WTC11 (cell line): ENCODE results near the gene METTL9.

ENCODE experiments used
- TP53 ChIP-seq: sonication (generic); formaldehyde crosslinking; IDR thresholded peaks from 2 replicates; pipeline ENCODE4 v1.8.1; 2023; ENCODE audit warnings: mild to moderate bottlenecking, missing genetic modification reagents
- ZNF232 ChIP-seq: sonication (generic); formaldehyde crosslinking; IDR thresholded peaks from 2 replicates; pipeline ENCODE4 v1.8.0; 2022; ENCODE audit warnings: mild to moderate bottlenecking, missing genetic modification reagents
- TF ChIP-seq, protein P1 (sequence below): sonication (generic); formaldehyde crosslinking; IDR thresholded peaks from 2 replicates; pipeline ENCODE4 v1.8.1; 2022; ENCODE audit warnings: mild to moderate bottlenecking, moderate library complexity, missing genetic modification reagents

DNA sequence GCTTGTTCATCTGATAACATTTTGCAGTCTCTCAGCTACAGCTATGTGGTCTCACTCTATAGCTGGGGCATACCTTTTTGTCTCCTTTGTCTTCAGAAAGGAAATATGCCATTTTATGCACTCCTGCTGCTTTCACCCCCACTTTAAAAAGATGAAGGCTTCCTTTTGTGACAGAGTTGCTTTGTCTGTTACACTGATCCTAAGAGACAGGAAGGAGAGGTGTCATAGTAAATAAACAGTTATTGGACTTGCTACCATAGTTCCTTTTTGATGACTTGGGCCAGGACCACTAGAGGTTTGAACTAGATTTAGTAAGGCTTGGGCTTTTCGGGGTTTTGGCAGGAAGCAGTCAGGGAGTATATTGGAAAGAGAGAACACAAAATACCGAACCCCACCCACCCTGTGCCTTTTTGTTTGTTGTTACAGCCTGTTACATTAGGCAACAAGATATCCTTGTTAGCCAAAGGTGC, 1.8 kb upstream of the METTL9 start:
- no peak for TF ChIP-seq ZNF232 (CRISPR knock-in tag)
- TF ChIP-seq, protein P1, sequence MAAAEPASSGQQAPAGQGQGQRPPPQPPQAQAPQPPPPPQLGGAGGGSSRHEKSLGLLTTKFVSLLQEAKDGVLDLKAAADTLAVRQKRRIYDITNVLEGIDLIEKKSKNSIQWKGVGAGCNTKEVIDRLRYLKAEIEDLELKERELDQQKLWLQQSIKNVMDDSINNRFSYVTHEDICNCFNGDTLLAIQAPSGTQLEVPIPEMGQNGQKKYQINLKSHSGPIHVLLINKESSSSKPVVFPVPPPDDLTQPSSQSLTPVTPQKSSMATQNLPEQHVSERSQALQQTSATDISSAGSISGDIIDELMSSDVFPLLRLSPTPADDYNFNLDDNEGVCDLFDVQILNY (CRISPR knock-in tag): no peak
- TF ChIP-seq TP53 (CRISPR knock-in tag): no peak
